B cell (primary cell): ENCODE measurements around the gene SYNE1. TPM values are rescaled to one million over a fixed set of nuclear protein-coding genes. Genes with fewer than 3 reads are reported as not detected.

Experiments used
- ATAC-seq: fragments of 200-7000 bp; cut with Tn5 transposase; one replicate; pipeline ENCODE4 v1.10.0; 2021; ENCODE audit warnings: low read depth, mild to moderate bottlenecking, moderate number of reproducible peaks, moderate library complexity
- CTCF ChIA-PET: fragments of 350-600 bp; sonication (Branson Sonifier 250); formaldehyde crosslinking; loops from one replicate; lab custom pipeline; 2021; ENCODE audit warnings: antibody characterized with exemption, inconsistent platforms; lab: Charles Lee
- POLR2A ChIA-PET: fragments of 350-600 bp; sonication (Branson Sonifier 250); formaldehyde crosslinking; loops from one replicate; lab custom pipeline; 2021; ENCODE audit warnings: antibody characterized with exemption; lab: Charles Lee
- DNase-seq: peaks from one replicate; pipeline ENCODE4 v3.0.0; 2013
- H2AFZ ChIP-seq: 2 replicates; pipeline ENCODE4 v1.6.1; 2012; ENCODE audit warnings: mild to moderate bottlenecking, low read depth, low read length; ENCODE audit not compliant: insufficient read depth, poor library complexity, severe bottlenecking
- H3K27ac ChIP-seq, 2 donors: 1 replicate in 1 of 2; 2 replicates in 1 of 2; pipeline ENCODE4 v1.5.1; 2012 to 2013; ENCODE audit warnings: low read length in 2 of 2, mild to moderate bottlenecking in 2 of 2, moderate library complexity in 1 of 2
- H3K27me3 ChIP-seq, 4 experiments: fragments of 200-600 bp in 1 of 4; sonication (generic) in 1 of 4; replicated peaks in 1 of 4; 1 replicate in 2 of 4; 2 replicates in 2 of 4; pipeline versions ENCODE4 v1.6.1 to v1.7.0; 2013 to 2016; ENCODE audit warnings: low read length in 3 of 4, mild to moderate bottlenecking in 2 of 4, mixed read lengths in 1 of 4, moderate library complexity in 1 of 4; ENCODE audit not compliant: insufficient read depth in 4 of 4, control insufficient read depth in 3 of 4; ENCODE audit errors: control extremely low read depth in 1 of 4
- H3K36me3 ChIP-seq, 2 experiments: replicated peaks in 1 of 2; 1 replicate in 1 of 2; 2 replicates in 1 of 2; pipeline versions ENCODE4 v1.6.1 to v1.7.1; 2013; ENCODE audit warnings: low read length in 1 of 2; ENCODE audit not compliant: insufficient read depth in 2 of 2, control insufficient read depth in 1 of 2; ENCODE audit errors: control extremely low read depth in 1 of 2, extremely low read depth in 1 of 2
- H3K4me1 ChIP-seq, 2 donors: fragments of 200-600 bp in 1 of 2; sonication (generic) in 1 of 2; 1 replicate in 1 of 2; 2 replicates in 1 of 2; pipeline versions ENCODE4 v1.5.1 to v1.6.1; 2013 to 2017; ENCODE audit warnings: low read length in 2 of 2; ENCODE audit not compliant: control insufficient read depth in 2 of 2, insufficient read depth in 2 of 2
- H3K4me2 ChIP-seq: replicated peaks from 2 replicates; pipeline ENCODE3; 2012; ENCODE audit warnings: mild to moderate bottlenecking, low read depth, low read length; ENCODE audit not compliant: poor library complexity, severe bottlenecking
- H3K4me3 ChIP-seq, 5 experiments: fragments of 200-600 bp in 1 of 5; sonication (generic) in 1 of 5; 1 replicate in 3 of 5; 2 replicates in 2 of 5; pipeline versions ENCODE4 v1.5.1 to v1.7.0; 2011 to 2016; ENCODE audit warnings: low read length in 4 of 5, mild to moderate bottlenecking in 4 of 5, low read depth in 2 of 5, control low read depth in 1 of 5, moderate library complexity in 1 of 5; ENCODE audit not compliant: insufficient read depth in 1 of 5; ENCODE audit errors: control extremely low read depth in 1 of 5, extremely low read depth in 1 of 5
- H3K79me2 ChIP-seq: fragments of 200-600 bp; sonication (generic); one replicate; pipeline ENCODE4 v1.6.0; 2016; ENCODE audit warnings: low read length; ENCODE audit not compliant: control insufficient read depth, insufficient read depth
- H3K9ac ChIP-seq: fragments of 200-600 bp; sonication (generic); 2 replicates; pipeline ENCODE4 v1.6.1; 2017; ENCODE audit warnings: mild to moderate bottlenecking, low read length, moderate library complexity
- H3K9me3 ChIP-seq, 3 donors: one replicate each; pipeline versions ENCODE4 v1.6.1 to v1.7.1; 2013; ENCODE audit warnings: low read length in 2 of 3; ENCODE audit not compliant: control insufficient read depth in 2 of 3, insufficient read depth in 1 of 3; ENCODE audit errors: control extremely low read depth in 1 of 3
- H4K20me1 ChIP-seq: 2 replicates; pipeline ENCODE4 v1.6.0; 2012; ENCODE audit warnings: mild to moderate bottlenecking, low read length; ENCODE audit not compliant: insufficient read depth, control insufficient read depth, poor library complexity, severe bottlenecking
- H3K27ac Mint-ChIP-seq: one replicate; pipeline ENCODE4 v1.8.0; 2021; ENCODE audit warnings: mixed read lengths
- H3K27me3 Mint-ChIP-seq: one replicate; pipeline ENCODE4 v1.8.0; 2021; ENCODE audit warnings: mixed read lengths
- H3K4me1 Mint-ChIP-seq: one replicate; pipeline ENCODE4 v1.8.0; 2021; ENCODE audit warnings: mixed read lengths
- H3K4me3 Mint-ChIP-seq: one replicate; pipeline ENCODE4 v1.8.0; 2021; ENCODE audit warnings: mixed read lengths
- H3K9me3 Mint-ChIP-seq: one replicate; pipeline ENCODE4 v1.8.0; 2022; ENCODE audit warnings: mixed read lengths; ENCODE audit not compliant: insufficient read depth
- CTCF ChIP-seq: fragments of 200-600 bp; IDR thresholded peaks from one replicate; pipeline ENCODE4 v1.8.0; 2022; ENCODE audit warnings: antibody characterized with exemption, mild to moderate bottlenecking
- EZH2 ChIP-seq: IDR thresholded peaks from 2 replicates; pipeline ENCODE4 v1.6.1; 2012; ENCODE audit warnings: borderline replicate concordance, low read depth, mild to moderate bottlenecking, moderate library complexity, low read length; ENCODE audit not compliant: insufficient read depth, poor library complexity, severe bottlenecking
- WGBS: methylation state at CpG from one replicate; pipeline ENCODE4 v1.1.5; 2013; ENCODE audit warnings: missing lambda C conversion rate; ENCODE audit not compliant: insufficient coverage; 5-methylcytosine and 5-hydroxymethylcytosine counted together
- intact Hi-C: fragments of 100-400 bp; cut with micrococcal nuclease; formaldehyde crosslinking; loops from one replicate; pipeline ENCODE4 v1.10.0; 2022
- polyA plus RNA-seq: library from polyadenylated mRNA; depleted of rRNA; stranded (reverse); fragments of >200 nt; gene quantifications from 2 replicates; pipeline ENCODE4 v1.2.3, GENCODE V29; 2012
- total RNA-seq, 2 donors: library from RNA; stranded (reverse); fragments of 120-200 nt in 1 of 2; gene quantifications; 1 replicate in 1 of 2; 2 replicates in 1 of 2; pipeline versions ENCODE4 v1.2.3 to v1.2.4, GENCODE V29; 2013 to 2022

The SYNE1 gene
- total and polyA plus RNA-seq, 2 donors (not counting 1 experiment from before 2014, with no cell fraction given): 49.2 to 108 TPM

- POLR2A ChIA-PET: no interaction called here
- Mint-ChIP-seq H3K4me3 (no peak overlapping the region), H3K9me3 (no peaks in the 10 kb centered on the region), H3K27me3 (no peaks in the 10 kb centered on the region), H3K27ac (no peak overlapping the region), H3K4me1 (no peaks in the 10 kb centered on the region)
- CTCF ChIA-PET: interaction anchor here (0.7 kb wide), 1 partner anchor 547 kb away, joined by 3 read pairs; no protein-coding TSS in a partner anchor
- no peak overlapping the region for H3K4me2 ChIP-seq
- intact Hi-C loops: no loop called here
- H3K4me3 ChIP-seq: no peak overlapping the region
- peaks cover 12 to 68% of the 10 kb centered on the region in 2 experiments for H3K36me3 ChIP-seq
- no peak overlapping the region for H2AFZ ChIP-seq
- H3K9ac ChIP-seq: no peak overlapping the region
- H3K4me1 ChIP-seq: no peaks in the 10 kb centered on the region
- TF ChIP-seq EZH2 (no peak), CTCF (no peak)
- ATAC-seq (no peak), DNase-seq (no peak)
- H3K27ac ChIP-seq: no peak overlapping the region
- no peaks in the 10 kb centered on the region for H3K27me3 ChIP-seq
- H3K9me3 ChIP-seq: no peaks in the 10 kb centered on the region
- no peaks in the 10 kb centered on the region for H3K79me2 ChIP-seq
- H4K20me1 ChIP-seq: no peaks in the 10 kb centered on the region
- WGBS: 100% methylated on average over 1 of the region's 7 CpGs
Measured at GRCh38 chr6:152241013-152241766, 396.0 kb downstream of the SYNE1 start.

DNA sequence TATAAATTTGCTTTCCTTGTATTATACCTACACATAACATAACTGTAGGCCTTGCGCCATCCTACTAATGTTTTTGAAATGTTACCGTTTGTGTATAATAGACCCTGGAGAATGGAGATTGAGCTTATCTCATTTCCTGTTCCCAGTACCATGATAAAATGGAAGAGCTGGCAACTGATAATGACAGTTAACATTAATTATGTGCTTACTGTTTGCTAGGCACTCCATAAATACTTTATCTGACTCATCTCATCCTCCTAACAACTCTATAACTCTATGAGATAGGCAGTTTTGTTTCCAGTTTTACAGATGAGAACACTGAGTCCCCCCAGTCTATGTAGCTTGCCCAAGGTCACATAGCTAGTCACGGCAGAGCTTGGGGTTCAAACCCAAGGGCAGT lies 396.7 kb downstream of the SYNE1 start:
- no peaks in the 10 kb centered on the region for H4K20me1 ChIP-seq
- ChIA-PET CTCF (interaction anchor here (0.7 kb wide), 1 partner anchor 546 kb away, joined by 3 read pairs; no protein-coding TSS in a partner anchor), POLR2A (no interaction called here)
- H3K4me1 ChIP-seq: no peaks in the 10 kb centered on the region
- H3K4me3 ChIP-seq: no peak overlapping the region
- Mint-ChIP-seq H3K27ac (no peak overlapping the region), H3K27me3 (no peaks in the 10 kb centered on the region), H3K4me3 (no peak overlapping the region), H3K9me3 (no peaks in the 10 kb centered on the region), H3K4me1 (no peaks in the 10 kb centered on the region)
- ATAC-seq: no peak
- H3K27ac ChIP-seq: no peak overlapping the region
- H3K79me2 ChIP-seq: no peaks in the 10 kb centered on the region
- intact Hi-C loops: no loop called here
- H3K4me2 ChIP-seq: no peak overlapping the region
- DNase-seq: no peak
- no peak overlapping the region for H2AFZ ChIP-seq
- 100% methylated on average over 1 of the region's 3 CpGs for WGBS
- no peaks in the 10 kb centered on the region for H3K27me3 ChIP-seq
- no peak overlapping the region for H3K9ac ChIP-seq
- no peaks in the 10 kb centered on the region for H3K9me3 ChIP-seq
- TF ChIP-seq CTCF (no peak), EZH2 (no peak)
- peaks cover 12 to 72% of the 10 kb centered on the region in 2 experiments for H3K36me3 ChIP-seq
